ENCODE results near the gene TTLL3.

DNA sequence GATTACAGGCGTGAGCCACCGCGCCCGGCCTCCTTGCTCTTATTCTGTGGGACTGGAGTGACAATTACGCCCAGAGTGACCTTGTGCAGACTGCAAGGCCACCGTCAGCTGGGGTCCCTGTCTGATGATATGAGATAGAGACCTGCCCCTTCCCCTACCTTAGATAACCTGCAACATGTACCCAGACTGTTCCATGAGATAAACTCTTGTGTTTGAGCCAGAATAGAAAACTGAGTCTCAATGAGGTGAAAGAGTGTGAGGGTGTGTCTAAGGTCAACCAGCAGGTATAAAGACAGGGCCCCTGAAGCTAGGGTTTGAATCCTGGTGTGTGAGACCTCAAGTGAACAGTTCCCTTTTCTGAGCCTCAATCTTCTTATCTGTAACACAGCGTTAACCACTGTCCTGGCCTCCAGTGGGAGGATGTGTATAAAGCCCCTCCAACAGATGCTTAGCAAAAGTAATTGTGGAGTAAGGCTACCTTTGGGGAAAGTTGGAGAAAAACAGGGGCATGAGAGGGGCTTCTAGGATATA lies 23.8 kb upstream of the TTLL3 start:
- TF ChIP-seq TAF1 (IDR thresholded peaks at IDR 0.05; ENCODE audit: borderline replicate concordance, insufficient read depth, low read length) (no peak), POLR2AphosphoS5 (IDR thresholded peaks at IDR 0.05; ENCODE audit: low read depth, low read length) (no peak), REST (IDR thresholded peaks at IDR 0.05; ENCODE audit: insufficient read depth in 1 of 2, low read depth in 2 of 2, low read length in 2 of 2) (no peak), SIN3A (IDR thresholded peaks at IDR 0.05; ENCODE audit: borderline replicate concordance, insufficient read depth, low read length) (no peak), FOXP2 (optimal IDR thresholded peaks at IDR 0.05; ENCODE audit: borderline replicate concordance, extremely low read depth, extremely low read length, insufficient read depth) (no peak)
